HG02678 (cell line): ENCODE measurements around the gene SAMD8.
"Not testable (repeated sequence)": the region's sequence is repeated elsewhere in the genome, so short reads cannot be mapped to it uniquely, and the experiment has no call there.

Experiments used
- ATAC-seq: cut with Tn5 transposase; IDR thresholded peaks from one replicate; pipeline ENCODE4 v1.9.1; 2021; ENCODE audit warnings: mild to moderate bottlenecking, moderate library complexity; ENCODE audit not compliant: unreplicated experiment

Gene SAMD8

DNA sequence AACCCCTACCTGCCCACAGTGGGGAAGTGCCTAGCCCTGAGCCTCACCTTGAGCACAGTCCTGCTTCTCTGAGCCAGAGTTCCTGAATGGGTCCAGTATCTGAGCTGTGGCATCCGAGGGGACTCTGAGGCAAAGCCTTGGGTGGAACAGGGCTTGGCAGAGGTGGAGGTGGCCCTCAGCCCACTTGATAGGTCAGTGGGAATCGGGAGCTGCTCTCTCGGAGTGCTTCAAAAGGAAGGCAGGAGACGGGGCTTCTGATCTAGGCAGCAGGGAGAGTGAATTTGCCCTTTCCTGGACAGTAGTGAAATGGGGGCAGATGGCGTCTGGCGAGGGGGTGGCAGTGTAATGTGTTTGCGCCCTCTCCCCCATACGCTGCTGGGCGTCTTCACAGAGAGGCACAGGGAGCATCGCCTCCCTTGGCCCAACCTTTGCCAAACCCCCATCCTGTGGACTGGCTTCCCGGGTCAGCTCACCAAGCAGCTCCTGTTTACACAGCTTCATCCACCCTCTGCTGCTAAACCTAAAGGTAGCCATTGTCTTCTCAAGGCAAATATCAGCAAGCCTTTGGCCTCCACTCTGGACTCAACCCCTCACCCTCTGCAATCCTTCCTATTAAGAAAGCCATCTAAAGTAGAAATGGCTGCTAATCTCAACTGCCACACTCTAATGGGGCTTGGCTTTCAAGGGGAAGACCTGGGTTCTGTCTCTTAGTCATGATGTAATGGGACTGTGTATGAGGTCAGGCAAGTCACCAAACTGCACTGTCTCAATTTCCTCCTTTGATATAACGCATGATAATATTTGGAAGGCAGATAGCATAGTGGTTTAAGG lies 78.0 kb downstream of the SAMD8 start:
- no peak for ATAC-seq

DNA sequence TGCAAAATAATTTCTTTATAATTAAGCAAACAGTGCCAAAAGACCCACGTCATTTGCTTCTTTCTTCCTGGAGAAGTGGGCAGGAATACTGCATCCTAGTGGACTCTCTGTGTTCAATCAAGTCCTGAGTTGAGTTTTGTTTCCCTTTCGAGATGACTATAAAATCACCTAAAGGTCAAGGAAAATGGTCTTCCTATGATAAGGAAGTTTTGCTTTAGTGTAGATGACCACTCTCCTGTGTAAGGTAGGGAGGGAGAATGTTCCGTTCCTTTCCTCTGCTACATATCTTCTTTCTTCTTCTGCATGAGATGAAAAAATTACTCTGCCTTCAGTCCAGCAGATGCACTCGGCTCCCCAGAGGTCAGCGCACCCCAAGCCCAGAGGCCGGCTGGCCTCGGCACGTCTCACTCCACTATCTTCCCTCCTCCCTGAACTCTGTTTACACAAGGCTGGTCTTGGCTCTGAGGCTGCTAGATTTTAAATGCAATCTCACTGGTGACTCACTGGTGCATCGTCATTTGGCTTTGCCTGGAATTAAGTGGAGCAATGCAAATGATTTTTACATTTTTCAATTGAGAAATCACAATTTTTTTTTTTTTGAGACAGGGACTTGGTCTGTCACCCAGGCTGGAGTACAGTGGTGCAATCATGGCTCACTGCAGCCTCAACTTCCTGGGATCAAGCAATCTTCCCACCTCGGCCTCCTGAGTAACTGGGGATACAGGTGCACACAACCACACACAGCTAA lies 80.5 kb downstream of the SAMD8 start:
- no peak for ATAC-seq

DNA sequence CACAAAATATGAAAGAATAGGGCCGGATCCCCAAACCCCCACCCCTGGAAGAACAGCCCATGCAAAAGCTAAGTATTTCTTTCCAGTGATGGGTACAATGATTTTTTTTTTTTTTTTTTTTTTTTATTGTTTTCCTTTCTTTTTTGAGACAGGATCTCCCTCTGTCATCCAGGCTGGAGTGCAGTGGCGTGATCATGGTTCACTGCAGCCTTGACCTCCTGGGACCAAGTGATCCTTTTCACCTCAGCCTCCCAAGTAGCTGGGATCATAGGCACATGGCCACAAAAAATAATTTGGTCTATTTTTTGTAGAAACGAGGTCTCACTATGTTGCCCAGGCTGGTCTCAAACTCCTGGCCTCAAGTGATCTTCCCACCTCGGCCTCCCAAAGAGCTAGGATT lies 83.2 kb downstream of the SAMD8 start:
- not testable (repeated sequence) for ATAC-seq

DNA sequence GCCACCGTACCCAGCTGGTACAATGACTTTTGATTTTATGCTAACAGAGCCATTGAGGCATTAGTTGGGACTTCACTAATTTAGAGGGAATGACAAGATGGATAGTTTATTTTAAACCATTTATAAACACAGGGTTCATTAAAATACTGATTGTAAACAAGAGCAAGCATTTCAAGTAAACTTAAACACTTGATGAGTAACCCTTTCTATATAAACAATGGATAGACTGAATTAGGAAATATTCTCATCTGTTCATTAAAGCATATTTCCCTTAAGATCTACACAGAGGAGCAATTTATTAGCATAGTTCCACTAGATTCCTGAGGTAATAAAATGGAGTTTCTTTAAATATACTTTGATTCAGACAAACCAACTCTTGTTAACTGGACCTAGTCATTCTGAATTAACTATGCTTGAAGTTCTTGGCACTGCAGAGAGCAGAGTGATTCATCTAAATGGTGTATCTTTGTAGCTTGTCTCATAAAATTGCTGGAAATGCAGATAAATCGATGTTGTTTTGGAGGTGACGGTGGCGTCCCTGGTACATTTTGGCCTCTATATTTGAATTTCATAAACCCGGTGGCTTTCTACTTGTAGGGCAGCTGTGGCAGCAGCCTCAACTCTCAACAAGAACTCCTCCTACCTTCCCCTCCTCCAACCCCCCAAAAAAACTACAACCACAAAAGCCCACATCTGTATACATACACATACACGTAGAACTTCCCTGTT lies 83.7 kb downstream of the SAMD8 start:
- no peak for ATAC-seq

DNA sequence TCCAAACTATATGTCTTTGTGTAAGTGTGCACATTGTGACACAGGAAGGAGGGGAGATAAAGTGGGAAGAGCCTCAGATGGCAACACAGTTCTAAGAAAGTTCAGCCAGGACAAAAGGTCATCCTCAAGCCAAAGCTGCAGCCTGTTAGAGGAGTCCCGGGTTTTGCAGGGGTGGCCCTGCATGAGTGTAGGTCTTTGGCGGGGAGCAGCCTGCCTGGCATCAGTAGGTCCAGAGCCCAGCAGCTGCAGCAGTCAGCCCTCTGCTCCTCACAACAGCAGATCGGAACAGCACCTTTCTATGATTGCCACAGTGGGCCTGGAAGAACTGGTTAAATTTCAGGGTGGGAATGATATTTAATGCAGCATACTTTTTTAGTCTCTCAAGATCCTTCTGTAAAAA lies 85.6 kb downstream of the SAMD8 start:
- ATAC-seq, result no peak

DNA sequence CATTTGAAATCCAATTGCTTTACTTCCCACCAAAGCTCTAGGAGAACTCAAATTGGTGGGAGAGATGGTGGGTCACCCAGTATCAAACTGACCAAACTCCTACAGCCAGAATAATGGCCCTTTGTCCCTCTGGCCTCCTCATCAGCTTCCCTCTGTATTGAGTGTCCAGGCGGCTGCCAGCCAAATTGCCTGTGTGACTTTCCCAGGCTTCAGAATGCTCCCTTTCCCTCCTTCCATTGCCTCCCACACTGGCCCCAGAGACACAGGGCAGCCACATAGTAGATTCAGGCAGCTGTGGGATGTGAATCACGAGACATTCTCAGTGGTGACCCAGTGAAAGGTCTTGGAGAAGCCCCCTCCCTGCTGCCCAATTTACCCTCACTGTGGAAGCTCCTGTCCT lies 86.5 kb downstream of the SAMD8 start:
- no peak for ATAC-seq

DNA sequence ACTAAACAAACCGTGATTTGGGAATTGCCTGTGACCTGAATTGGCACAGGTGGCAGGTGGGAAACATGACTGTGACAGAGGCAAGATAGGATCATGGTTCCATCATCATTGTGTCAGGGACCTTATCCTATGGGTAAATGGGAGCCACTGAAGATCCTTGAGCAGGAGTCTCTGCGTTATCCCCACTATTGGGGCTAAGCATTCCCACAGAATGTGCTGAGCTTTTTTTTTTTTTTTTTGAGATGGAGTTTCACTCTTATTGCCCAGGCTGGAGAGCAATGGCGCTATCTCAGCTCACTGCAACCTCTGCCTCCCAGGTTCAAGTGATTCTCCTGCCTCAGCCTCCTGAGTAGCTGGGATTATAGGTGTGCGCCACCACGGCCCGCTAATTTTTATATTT lies 88.5 kb downstream of the SAMD8 start:
- not testable (repeated sequence) for ATAC-seq

DNA sequence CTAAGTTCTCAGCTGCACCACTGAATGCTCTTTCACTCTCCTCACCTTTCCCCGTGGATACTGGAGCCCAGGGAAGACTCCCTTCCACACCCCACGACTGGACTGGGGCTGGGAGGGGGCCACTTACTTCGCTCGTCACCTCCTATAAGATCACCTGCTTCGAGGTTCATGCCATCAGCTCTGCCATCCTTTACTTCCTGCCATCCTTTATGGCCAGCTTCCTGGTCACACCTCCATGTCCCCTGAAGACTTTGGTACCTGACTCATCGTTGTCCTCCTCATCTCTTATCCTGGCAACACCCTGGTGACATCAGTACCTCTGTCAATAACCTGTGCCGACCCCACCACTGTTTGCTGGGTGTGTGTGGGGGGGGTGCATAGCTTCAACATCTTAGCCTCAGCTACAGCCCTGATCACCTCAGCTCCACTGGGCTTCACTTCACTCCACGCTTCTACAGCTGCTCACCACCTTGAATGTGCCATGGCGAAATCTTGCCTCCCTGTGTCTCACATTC lies 90.4 kb downstream of the SAMD8 start:
- ATAC-seq, result no peak

DNA sequence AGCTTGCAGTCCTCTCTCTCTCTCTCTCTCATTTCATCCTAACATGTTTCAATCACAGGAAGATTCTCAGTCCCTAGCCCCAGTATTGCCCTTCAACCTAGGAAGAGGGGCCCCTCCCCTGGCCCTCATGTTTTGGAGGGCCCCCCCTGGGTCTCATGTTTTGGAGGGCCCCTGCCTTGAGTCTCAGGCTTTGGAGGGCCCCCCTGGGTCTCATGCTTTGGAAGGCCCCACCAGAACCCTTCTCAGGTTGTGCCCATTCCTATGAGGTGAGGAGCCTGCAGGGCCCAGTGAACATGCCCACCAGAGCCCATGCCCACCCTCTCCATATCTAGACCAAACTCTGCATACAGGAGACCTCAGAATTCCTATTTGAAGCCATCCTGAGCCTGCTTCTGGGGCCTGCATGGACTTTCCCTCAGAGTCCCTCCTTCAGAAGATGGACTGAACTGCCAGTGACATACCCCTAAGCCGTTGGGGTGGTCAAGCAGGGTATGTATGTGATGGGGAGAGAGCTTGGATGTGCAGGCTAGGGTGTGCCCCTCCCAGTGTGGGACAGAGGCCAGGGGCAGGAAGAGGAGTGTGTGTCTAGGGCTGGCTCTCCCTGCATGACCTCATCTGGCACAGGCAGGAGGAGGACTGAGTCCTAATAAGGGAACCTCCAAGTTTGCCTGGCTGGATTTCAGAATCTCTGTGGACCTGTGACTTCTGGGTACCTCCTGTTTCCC lies 91.0 kb downstream of the SAMD8 start:
- ATAC-seq, result no peak

DNA sequence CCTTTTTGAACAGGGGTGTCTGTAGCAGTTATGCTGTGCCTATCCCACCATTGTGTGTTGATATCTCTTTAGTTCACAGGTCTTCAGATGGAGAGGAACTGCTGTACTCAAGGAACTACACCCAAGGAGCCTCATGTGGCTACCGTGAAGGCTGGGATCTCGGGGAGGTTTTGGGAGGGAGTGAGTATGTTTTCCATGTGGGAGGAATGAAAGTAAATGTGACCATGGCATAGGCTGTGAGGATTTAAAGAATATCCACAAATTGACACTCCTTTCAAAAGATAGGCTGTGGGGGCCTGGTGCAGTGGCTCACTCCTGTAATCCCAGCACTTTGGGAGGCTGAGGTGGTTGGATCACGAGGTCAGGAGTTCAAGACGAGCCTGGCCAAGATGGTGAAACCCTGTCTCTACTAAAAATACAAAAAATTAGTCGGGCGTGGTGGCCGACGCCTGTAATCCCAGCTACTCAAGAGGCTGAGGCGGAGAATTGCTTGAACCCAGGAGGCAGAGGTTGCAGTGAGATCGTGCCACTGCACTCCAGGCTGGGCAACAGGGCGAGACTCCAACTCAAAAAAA lies 91.7 kb downstream of the SAMD8 start:
- not testable (repeated sequence) for ATAC-seq

DNA sequence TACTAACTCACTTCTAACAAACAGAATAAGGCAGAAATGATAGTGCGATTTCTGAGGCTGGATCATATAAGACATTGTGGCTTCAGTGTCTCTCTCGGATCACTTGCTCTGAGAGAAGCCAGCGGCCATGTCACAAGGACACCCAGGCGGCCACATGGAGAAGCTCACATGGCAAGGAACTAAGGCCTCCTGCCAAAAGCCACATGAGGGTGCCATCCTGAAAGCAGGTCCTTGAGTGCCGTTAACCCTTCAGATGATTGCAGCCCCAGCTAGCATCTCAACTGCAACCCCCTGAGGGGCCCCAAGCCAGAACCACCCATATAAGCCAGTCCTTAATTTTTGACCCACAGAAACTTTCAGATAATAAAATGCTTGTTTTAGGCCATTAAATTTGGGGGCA lies 92.3 kb downstream of the SAMD8 start:
- no peak for ATAC-seq

DNA sequence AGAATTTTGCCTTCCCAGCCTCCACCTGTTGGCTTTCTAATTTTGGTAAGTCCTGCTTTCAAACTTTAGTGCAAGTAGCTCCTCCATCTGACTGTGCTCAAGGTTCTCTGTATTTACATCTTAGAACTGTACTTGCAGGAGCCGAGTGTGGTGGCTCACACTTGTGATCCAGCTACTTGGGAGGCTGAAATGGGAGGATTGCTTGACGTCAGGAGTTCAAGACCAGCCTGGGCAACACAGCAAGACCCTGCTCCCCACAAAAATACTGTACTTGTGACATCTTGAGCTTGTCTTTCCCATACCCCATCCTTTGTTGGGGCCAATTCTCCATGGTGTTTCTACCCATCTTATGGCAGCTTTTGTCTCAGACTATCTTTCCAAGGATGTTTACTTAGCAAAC lies 94.5 kb downstream of the SAMD8 start:
- no peak for ATAC-seq

DNA sequence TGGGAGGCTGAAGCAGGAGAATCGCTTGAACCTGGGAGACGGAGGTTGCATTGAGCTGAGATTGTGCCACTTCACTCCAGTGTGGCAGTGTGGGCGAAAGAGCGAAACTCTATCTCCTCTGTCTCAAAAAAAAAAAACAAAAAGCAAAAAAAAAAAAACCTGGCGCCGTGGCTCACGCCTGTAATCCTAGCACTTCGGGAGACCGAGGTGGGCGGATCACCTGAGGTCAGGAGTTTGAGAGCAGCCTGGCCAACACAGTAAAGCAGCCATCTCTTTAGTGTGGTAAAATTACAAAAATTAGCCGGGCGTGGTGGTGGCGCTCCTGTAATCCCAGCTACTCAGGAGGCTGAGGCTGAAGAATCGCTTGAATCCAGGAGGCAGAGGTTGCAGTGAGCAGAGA lies 95.2 kb downstream of the SAMD8 start:
- ATAC-seq, result not testable (repeated sequence)

DNA sequence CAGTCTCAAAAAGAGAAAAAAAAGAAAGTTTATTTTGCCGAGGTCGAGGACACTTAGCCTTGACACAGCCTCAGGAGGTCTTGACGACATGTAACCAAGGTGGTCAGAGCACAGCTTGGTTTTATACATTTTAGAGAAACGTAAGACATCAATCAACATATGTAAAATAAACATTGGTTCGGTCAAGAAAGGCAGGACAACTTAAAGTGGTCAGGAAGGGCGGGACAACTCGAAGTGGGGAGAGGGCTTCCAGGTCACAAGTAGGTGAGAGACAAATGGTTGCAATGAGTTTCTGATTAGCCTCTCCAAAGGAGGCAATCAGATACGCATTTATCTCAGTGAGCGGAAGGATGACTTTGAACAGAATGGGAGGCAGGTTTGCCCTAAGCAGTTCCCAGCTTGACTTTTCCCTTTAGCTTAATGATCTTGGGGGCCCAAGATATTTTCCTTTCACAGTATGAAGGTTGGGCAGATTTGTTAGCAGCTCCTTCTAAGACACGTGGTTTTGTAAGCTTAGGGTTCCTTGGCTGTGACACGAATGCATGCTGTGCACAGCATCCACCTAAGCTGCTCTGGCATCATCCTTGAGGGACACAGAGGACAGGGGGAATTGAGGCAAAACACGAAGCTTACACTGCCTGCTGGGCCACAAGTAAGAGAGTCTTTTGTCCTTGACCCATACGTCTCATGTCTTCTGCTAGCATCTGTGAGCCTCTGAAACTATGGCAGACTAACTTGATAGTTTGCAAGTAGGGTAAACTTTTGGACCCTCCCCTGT lies 95.8 kb downstream of the SAMD8 start:
- no peak for ATAC-seq

DNA sequence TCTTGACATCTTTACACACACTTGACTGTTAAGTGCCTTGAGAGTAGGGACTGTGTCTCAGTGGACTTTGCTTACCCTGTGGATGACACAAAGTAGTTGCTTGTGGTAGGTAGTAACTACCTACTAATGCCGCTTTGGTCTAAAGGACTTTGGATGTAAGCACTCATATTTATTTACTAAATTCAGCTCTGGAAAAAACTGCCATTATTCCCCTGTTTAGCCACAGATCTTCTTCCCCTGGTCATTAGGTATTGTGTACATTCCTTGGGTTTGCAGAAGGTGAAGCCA lies 96.3 kb downstream of the SAMD8 start:
- no peak for ATAC-seq

DNA sequence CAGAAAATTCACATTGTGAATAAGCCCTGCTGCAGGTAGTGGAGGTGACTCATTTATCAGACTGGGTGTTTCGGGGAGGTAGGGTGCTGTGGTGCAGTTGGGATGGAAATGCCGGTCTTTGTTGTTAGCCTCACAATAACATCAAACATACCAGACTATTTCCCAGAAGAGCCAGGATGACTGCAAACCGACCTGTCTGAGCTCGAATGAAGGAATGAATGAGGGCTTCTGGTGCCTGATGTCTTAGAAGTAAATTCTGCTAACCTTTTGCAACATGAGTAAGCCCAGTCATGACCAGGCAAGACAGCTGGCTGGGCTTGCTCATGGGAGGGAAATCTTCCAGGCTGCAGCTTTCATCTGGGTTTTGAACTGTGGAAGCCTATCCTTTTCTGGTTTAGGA lies 96.7 kb downstream of the SAMD8 start:
- no peak for ATAC-seq

DNA sequence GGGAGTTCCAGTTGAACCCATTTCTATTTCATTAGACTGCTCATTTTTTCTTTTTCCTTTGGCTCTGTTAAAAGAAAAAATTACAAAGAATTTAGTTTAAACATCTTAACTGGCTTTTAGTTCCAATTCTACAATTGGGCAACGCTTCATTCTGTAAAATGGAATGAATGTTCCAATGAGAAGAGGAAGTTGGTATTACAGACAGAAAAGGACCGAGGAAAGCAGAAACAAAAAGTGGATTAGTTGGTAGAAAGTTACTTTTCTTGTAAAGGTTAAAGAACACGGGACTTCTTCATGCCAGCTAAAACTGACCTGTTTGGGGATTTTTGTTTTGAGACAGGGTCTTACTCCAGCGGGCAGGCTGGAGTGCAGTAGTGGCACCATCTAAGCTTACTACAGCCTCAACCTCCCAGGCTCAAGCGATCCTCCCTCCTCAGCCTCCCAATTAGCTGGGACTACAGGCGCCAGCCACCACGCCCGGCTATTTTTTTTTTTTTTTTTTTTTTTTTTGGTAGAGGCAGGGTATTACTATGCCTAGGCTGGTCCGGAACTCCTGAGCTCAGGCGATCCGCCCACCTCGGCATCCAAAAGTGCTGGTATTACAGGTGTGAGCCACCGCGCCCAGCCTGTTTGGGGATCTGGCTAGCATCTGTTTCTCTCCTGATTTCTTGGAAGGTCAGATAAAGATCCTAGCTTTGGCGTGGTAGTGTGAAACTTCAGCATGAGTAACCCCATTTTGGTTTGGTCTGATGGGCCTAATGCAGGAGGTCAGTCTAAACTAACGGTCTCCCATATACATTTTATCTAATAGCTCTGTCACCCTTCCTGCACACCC lies 97.8 kb downstream of the SAMD8 start:
- no peak for ATAC-seq

DNA sequence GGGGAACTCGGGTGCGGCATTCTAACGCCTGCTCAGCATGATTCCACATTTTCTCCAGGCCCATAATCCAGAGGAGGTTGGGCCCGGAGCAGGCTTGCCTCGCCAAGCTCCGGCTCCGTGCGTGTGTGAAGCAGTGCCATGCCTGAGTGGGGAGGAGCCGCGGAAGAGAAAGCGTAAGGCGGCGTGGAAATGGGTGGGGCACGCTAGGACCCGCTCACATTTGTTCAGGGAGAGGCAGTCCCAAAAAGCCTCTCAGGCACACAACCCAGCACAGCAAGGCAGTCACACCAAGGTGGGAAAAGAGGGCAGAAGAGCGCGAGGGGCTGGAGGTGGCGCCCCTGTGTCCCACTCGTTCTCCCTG lies 98.4 kb downstream of the SAMD8 start:
- peak; percentile 61 for ATAC-seq
